Nephron (organoid): ENCODE data around the gene SERTAD2.

Source experiments
- H3K27ac Mint-ChIP-seq, 3 experiments: 2 replicates each; pipeline ENCODE4 v1.8.0; 2020; ENCODE audit warnings: mixed read lengths in 3 of 3, mild to moderate bottlenecking in 2 of 3, moderate library complexity in 1 of 3
- H3K27me3 Mint-ChIP-seq: 2 replicates; pipeline ENCODE4 v1.8.0; 2021; ENCODE audit warnings: low read depth, mild to moderate bottlenecking, moderate library complexity, mixed read lengths
- H3K36me3 Mint-ChIP-seq: 2 replicates; pipeline ENCODE4 v1.8.0; 2020; ENCODE audit warnings: low read depth, mixed read lengths
- H3K4me1 Mint-ChIP-seq: 2 replicates; pipeline ENCODE4 v1.8.0; 2020; ENCODE audit warnings: mixed read lengths
- H3K4me3 Mint-ChIP-seq, 3 experiments: 2 replicates each; pipeline ENCODE4 v1.8.0; 2020; ENCODE audit warnings: mild to moderate bottlenecking in 3 of 3, mixed read lengths in 3 of 3, moderate library complexity in 2 of 3
- H3K9me3 Mint-ChIP-seq: 2 replicates; pipeline ENCODE4 v1.8.0; 2020; ENCODE audit warnings: mixed read lengths
- TF ChIP-seq, protein P1 (sequence below), 3 experiments: fragments of 200-600 bp; sonication (generic); IDR thresholded peaks; one replicate each; pipeline ENCODE4 v1.5.0; 2021; ENCODE audit warnings: antibody characterized with exemption in 3 of 3; ENCODE audit not compliant: unreplicated experiment in 3 of 3

SERTAD2 gene

GRCh38 chr2:64604155-64604554, 49.6 kb downstream of the SERTAD2 start:
- peaks cover 12% of the 10 kb centered on the region for H3K27me3 Mint-ChIP-seq

GRCh38 chr2:64602436-64602835, 51.3 kb downstream of the SERTAD2 start:
- TF ChIP-seq, protein P1, sequence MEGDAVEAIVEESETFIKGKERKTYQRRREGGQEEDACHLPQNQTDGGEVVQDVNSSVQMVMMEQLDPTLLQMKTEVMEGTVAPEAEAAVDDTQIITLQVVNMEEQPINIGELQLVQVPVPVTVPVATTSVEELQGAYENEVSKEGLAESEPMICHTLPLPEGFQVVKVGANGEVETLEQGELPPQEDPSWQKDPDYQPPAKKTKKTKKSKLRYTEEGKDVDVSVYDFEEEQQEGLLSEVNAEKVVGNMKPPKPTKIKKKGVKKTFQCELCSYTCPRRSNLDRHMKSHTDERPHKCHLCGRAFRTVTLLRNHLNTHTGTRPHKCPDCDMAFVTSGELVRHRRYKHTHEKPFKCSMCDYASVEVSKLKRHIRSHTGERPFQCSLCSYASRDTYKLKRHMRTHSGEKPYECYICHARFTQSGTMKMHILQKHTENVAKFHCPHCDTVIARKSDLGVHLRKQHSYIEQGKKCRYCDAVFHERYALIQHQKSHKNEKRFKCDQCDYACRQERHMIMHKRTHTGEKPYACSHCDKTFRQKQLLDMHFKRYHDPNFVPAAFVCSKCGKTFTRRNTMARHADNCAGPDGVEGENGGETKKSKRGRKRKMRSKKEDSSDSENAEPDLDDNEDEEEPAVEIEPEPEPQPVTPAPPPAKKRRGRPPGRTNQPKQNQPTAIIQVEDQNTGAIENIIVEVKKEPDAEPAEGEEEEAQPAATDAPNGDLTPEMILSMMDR (IDR thresholded peaks at IDR 0.05; ENCODE audit: unreplicated experiment in 3 of 3): no peak
- Mint-ChIP-seq H3K4me3 (no peak overlapping the region), H3K4me1 (peaks cover 69% of the 10 kb centered on the region), H3K9me3 (peaks cover 11% of the 10 kb centered on the region), H3K27ac (peak overlapping the region in 2 of 3 experiments; percentile 93 to 98), H3K27me3 (peaks cover under 1% of the 10 kb centered on the region), H3K36me3 (no peaks in the 10 kb centered on the region)

More at GRCh38 chr2:64604155-64604554, 49.6 kb downstream of the SERTAD2 start:
- peaks cover 11% of the 10 kb centered on the region for H3K9me3 Mint-ChIP-seq
- no peaks in the 10 kb centered on the region for H3K36me3 Mint-ChIP-seq
- TF ChIP-seq, protein P1 (IDR thresholded peaks at IDR 0.05; ENCODE audit: unreplicated experiment in 3 of 3): no peak
- no peak overlapping the region for H3K4me3 Mint-ChIP-seq
- peak overlapping the region; percentile 80 to 96 (median 91) for H3K27ac Mint-ChIP-seq
- H3K4me1 Mint-ChIP-seq: peaks cover 75% of the 10 kb centered on the region

DNA sequence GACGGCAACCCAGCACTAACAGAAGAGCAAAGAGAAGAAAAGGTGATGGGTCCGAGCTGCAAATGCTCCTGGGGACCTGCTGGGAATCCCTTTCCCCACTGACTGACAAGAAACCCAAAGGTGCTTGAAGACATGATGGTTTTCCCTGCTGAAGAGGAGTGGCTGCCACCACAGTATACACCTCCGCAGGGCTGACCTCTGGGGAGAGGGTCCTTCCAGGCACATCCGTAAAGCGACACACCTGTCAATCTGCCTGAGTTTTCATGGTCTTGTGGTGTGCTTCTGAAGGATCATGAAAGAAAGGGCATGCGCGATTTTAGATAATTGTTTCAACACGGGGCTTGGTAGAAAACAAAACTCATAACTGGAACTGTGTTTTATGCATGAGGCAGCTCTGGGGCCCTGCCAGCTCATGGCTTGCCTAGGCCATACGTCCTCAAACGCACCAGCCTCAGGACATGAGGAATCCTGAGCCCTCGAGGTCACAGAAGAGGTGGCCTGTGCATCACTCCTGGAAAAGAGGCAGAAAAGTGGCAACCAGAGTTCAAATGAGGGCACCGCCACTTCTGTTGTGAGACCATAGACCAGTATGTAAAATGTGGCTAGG, 51.8 kb downstream of the SERTAD2 start:
- H3K9me3 Mint-ChIP-seq: peaks cover 11% of the 10 kb centered on the region
- peak overlapping the region; percentile 90 to 98 (median 93) for H3K27ac Mint-ChIP-seq
- H3K4me3 Mint-ChIP-seq: peak overlapping the region in 1 of 3 experiments; percentile 56
- H3K36me3 Mint-ChIP-seq: no peaks in the 10 kb centered on the region
- no peaks in the 10 kb centered on the region for H3K27me3 Mint-ChIP-seq
- H3K4me1 Mint-ChIP-seq: peaks cover 64% of the 10 kb centered on the region
- TF ChIP-seq, protein P1 (IDR thresholded peaks at IDR 0.05; ENCODE audit: unreplicated experiment in 3 of 3): no peak

DNA sequence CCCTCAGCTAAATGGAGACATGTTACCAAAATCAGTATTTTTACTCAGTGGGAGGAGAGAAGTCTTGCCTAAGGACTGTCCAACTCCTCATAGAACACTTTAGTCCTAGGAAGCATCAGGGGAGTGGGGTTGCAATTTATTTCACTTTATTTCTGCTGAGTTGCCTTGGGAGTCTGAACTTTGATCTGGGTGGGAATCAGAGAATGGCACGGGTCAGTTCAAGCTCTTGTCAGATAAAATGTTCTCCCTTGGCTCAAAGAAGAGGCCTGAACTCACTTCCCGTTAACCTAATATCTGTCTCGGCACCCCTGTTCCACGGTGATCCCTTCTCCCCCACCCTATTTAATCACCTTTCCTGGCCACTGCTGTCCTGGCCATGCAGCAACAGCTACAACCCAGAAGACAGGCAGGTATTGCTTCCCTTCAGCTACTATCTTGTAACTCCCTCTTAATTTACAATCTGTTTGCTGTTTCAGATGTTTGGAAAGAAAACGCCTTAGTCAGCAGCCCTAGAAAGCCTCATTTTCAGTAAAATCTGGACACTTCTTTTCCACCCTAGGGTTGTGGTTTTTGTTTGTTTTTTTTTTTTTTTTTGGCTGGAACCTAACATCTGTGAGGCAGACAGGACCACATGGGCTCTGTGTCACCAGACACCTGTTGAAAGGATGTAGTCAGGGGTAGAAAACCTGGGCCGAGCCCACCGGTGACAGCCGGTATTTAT, 52.5 kb downstream of the SERTAD2 start:
- H3K4me1 Mint-ChIP-seq: peaks cover 57% of the 10 kb centered on the region
- no peaks in the 10 kb centered on the region for H3K36me3 Mint-ChIP-seq
- peaks cover 11% of the 10 kb centered on the region for H3K9me3 Mint-ChIP-seq
- peak overlapping the region in 2 of 3 experiments; percentile 56 to 58 for H3K4me3 Mint-ChIP-seq
- H3K27me3 Mint-ChIP-seq: no peaks in the 10 kb centered on the region
- H3K27ac Mint-ChIP-seq: peak overlapping the region; percentile 90 to 98 (median 93)
- TF ChIP-seq, protein P1 (IDR thresholded peaks at IDR 0.05; ENCODE audit: unreplicated experiment in 3 of 3): no peak

GRCh38 chr2:64599469-64599868, 54.2 kb downstream of the SERTAD2 start:
- no peaks in the 10 kb centered on the region for H3K27me3 Mint-ChIP-seq
- H3K9me3 Mint-ChIP-seq: peaks cover 6% of the 10 kb centered on the region
- peak overlapping the region; percentile 24 to 64 (median 48) for H3K27ac Mint-ChIP-seq
- TF ChIP-seq, protein P1 (IDR thresholded peaks at IDR 0.05; ENCODE audit: unreplicated experiment in 3 of 3): no peak
- H3K36me3 Mint-ChIP-seq: no peaks in the 10 kb centered on the region
- H3K4me1 Mint-ChIP-seq: peaks cover 47% of the 10 kb centered on the region
- H3K4me3 Mint-ChIP-seq: no peak overlapping the region
